Activated CD4-positive, alpha-beta memory T cell treated with anti-CD3 and anti-CD28 coated beads, Interleukin-2, amount 10 ng/mL, durations not matched to agents 7 days and 5 days (primary cell): ENCODE results near the gene TOMM70. TPM values are rescaled to one million over a fixed set of nuclear protein-coding genes. Genes with fewer than 3 reads are reported as not detected.

ENCODE experiments used
- CTCF ChIA-PET: fragments of 350-600 bp; sonication (Branson Sonifier 250); formaldehyde crosslinking; loops from one replicate; lab custom pipeline; 2021; ENCODE audit warnings: antibody characterized with exemption, inconsistent platforms; lab: Charles Lee
- POLR2A ChIA-PET: fragments of 350-600 bp; sonication (Branson Sonifier 250); formaldehyde crosslinking; loops from one replicate; lab custom pipeline; 2021; ENCODE audit warnings: antibody characterized with exemption; lab: Charles Lee
- DNase-seq: peaks from one replicate; pipeline ENCODE4 v3.0.0-alpha.2; 2020
- H3K27ac Mint-ChIP-seq: one replicate; pipeline ENCODE4 v1.8.0; 2021; ENCODE audit warnings: mild to moderate bottlenecking, mixed read lengths
- H3K27me3 Mint-ChIP-seq: one replicate; pipeline ENCODE4 v1.8.0; 2021; ENCODE audit warnings: mixed read lengths
- H3K36me3 Mint-ChIP-seq: one replicate; pipeline ENCODE4 v1.8.0; 2021; ENCODE audit warnings: low read depth, mixed read lengths
- H3K4me1 Mint-ChIP-seq: one replicate; pipeline ENCODE4 v1.8.0; 2021; ENCODE audit warnings: mixed read lengths
- H3K4me3 Mint-ChIP-seq: one replicate; pipeline ENCODE4 v1.8.0; 2021; ENCODE audit warnings: mild to moderate bottlenecking, mixed read lengths
- H3K9me3 Mint-ChIP-seq: one replicate; pipeline ENCODE4 v1.8.0; 2021; ENCODE audit warnings: mixed read lengths
- total RNA-seq, 2 experiments: library from RNA; stranded (reverse); gene quantifications; one replicate each; pipeline ENCODE4 v1.2.3, GENCODE V29; 2021

The TOMM70 gene
- total RNA-seq, 2 experiments from 2014 or later, result 37.4 to 38.8 TPM

DNA sequence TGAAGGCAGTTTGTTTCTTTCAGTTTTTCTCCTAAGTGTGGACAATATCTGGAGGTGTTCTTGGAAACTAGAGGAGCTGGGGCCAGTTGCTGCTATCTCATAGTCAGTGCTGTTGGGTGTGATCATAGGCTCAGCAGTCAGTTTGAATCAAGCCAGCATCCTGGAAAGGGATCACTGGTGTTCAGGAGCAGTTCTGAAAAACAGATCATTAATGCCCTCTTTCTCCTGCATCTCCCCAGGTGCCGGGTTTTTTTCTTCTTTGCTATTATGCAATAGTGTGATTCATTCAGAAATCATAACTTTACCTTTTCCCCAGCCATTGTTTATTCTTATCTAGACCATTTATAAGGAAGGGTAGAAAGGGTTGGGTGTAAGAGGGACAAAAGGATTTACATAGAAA is 24.4 kb upstream of the TOMM70 start:
- no peak for DNase-seq
- Mint-ChIP-seq H3K4me1 (peaks cover 1% of the 10 kb centered on the region), H3K9me3 (no peaks in the 10 kb centered on the region), H3K27ac (no peak overlapping the region), H3K27me3 (no peaks in the 10 kb centered on the region), H3K4me3 (no peak overlapping the region), H3K36me3 (no peaks in the 10 kb centered on the region)
- ChIA-PET POLR2A (interaction anchor here (1.6 kb wide), 1 partner anchor 25 kb away, joined by 4 read pairs; the partner anchor contains the start of gene TOMM70), CTCF (interaction anchor here (0.6 to 1.2 kb wide), 2 partner anchors 22 to 24 kb away, joined by 3 read pairs; partner anchors contain the start of genes LNP1 and TOMM70)

DNA sequence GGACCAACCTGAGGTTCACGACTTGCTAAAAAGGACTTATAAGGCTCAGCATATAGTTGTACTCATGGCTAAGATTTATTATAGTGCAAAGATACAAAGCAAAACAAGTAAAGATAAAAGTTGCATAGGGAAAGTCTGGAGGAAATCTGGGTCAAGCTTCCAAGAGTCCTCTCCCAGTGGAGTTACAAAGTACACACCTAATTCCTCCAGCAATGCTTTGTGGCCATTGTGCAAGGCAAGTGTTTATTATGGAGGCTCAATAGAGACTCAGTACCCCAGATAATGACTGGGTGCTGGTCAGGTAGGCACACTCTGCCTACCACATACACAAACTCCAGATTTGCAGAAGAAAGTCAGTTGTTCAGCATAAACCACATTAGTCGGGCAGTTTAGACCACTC is 23.4 kb upstream of the TOMM70 start:
- Mint-ChIP-seq H3K27me3 (no peaks in the 10 kb centered on the region), H3K4me1 (peaks cover 1% of the 10 kb centered on the region), H3K9me3 (no peaks in the 10 kb centered on the region), H3K27ac (no peak overlapping the region), H3K4me3 (no peak overlapping the region), H3K36me3 (no peaks in the 10 kb centered on the region)
- no peak for DNase-seq
- ChIA-PET POLR2A (interaction anchor here (1.6 kb wide), 1 partner anchor 24 kb away, joined by 4 read pairs; the partner anchor contains the start of gene TOMM70), CTCF (no interaction called here)

DNA sequence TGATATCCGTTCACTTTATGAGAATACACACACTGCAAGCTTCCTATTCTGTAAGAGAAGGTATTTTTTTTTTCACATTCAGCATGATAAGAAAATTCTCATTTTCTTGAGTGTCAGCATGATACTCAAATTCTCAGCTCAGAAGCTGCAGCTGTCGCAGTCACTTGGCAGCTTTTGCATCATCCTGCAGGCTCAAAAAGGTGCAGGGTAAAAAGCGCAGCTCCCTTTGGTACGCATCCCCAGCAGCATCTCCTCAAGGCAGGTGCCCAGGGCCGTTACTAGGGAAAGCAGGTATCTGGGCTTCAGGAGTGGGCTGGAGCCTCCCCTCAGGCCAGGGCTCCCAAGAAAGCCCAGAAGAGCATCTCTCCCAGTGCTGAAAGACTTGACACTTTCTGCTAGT is 22.7 kb upstream of the TOMM70 start:
- no peaks in the 10 kb centered on the region for H3K27me3 Mint-ChIP-seq
- no peaks in the 10 kb centered on the region for H3K36me3 Mint-ChIP-seq
- POLR2A ChIA-PET, result no interaction called here
- H3K4me3 Mint-ChIP-seq, result no peak overlapping the region
- peaks cover 1% of the 10 kb centered on the region for H3K4me1 Mint-ChIP-seq
- CTCF ChIA-PET, result interaction anchor here (0.7 kb wide), 1 partner anchor 214 kb away, joined by 3 read pairs; no protein-coding TSS in a partner anchor
- no peaks in the 10 kb centered on the region for H3K9me3 Mint-ChIP-seq
- DNase-seq, result no peak
- H3K27ac Mint-ChIP-seq, result no peak overlapping the region

DNA sequence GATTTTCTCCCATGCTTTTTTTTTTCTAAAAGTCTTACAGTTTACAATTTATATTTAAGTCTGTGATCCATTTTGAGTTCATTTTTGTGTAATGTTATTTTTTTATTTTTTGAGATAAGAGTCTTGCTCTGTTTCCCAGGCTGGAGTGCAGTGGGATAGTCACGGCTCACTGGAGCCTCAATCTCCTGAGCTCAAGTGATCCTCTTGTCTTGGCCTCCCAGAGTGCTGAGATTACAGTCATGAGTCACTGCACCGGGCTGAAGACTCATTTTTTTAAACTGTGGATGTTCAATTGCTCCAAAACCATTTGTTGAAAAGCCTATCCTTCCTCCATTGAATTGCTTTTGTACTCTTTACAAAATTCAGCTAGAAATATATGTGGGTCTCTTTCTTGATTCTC is 20.0 kb upstream of the TOMM70 start:
- CTCF ChIA-PET, result no interaction called here
- Mint-ChIP-seq H3K9me3 (no peaks in the 10 kb centered on the region), H3K27ac (no peak overlapping the region), H3K4me1 (peaks cover 1% of the 10 kb centered on the region), H3K36me3 (no peaks in the 10 kb centered on the region), H3K4me3 (no peak overlapping the region), H3K27me3 (no peaks in the 10 kb centered on the region)
- POLR2A ChIA-PET, result no interaction called here
- DNase-seq, result no peak

DNA sequence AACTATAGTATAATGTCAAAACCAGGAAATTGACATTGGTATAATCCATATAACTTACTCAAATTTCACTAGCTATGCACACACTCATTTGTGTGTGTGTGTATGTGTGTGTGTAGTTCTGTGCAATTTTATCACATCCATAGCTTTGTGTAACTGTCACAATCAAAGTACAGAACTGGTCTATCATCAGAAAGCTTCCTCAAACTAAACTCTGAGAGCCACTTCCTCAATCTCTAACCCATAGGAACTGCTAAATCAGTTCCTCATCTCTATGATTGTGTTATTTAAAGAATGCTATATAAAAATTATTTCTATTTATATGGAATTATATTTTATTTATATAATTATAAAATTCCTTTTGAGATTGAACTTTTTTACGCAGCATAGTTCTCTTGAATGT is 18.5 kb upstream of the TOMM70 start:
- CTCF ChIA-PET, result no interaction called here
- H3K27me3 Mint-ChIP-seq, result no peaks in the 10 kb centered on the region
- POLR2A ChIA-PET, result interaction anchor here (1.1 kb wide), 1 partner anchor 19 kb away, joined by 6 read pairs; the partner anchor contains the start of gene TOMM70
- no peaks in the 10 kb centered on the region for H3K4me1 Mint-ChIP-seq
- no peak overlapping the region for H3K4me3 Mint-ChIP-seq
- no peak for DNase-seq
- no peaks in the 10 kb centered on the region for H3K36me3 Mint-ChIP-seq
- no peaks in the 10 kb centered on the region for H3K9me3 Mint-ChIP-seq
- no peak overlapping the region for H3K27ac Mint-ChIP-seq

DNA sequence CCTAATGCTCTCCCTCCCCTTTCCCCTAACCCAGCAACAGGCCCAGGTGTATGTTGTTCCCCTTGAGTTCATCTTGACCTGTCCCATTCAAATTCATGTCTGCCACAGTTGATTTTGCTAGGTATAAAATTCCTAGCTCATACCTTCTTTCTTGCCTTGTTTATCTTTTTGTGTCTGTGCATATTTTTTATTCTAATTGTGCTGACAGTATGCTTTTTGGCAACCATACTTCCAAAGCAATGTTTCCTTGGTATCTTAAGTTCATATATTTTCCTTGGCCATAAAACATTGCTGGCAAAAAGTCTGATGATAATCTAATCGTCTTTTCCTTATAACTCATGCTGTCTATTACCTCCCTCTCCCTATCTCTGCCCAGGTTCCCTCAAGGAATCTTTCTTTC is 16.0 kb upstream of the TOMM70 start:
- POLR2A ChIA-PET, result interaction anchor here (1.0 kb wide), 1 partner anchor 15 kb away, joined by 4 read pairs; the partner anchor contains the start of genes LNP1 and TOMM70
- no peak overlapping the region for H3K4me3 Mint-ChIP-seq
- H3K36me3 Mint-ChIP-seq, result peaks cover 8% of the 10 kb centered on the region
- no peaks in the 10 kb centered on the region for H3K4me1 Mint-ChIP-seq
- DNase-seq, result no peak
- no peaks in the 10 kb centered on the region for H3K27me3 Mint-ChIP-seq
- H3K27ac Mint-ChIP-seq, result no peak overlapping the region
- H3K9me3 Mint-ChIP-seq, result no peaks in the 10 kb centered on the region
- CTCF ChIA-PET, result no interaction called here

DNA sequence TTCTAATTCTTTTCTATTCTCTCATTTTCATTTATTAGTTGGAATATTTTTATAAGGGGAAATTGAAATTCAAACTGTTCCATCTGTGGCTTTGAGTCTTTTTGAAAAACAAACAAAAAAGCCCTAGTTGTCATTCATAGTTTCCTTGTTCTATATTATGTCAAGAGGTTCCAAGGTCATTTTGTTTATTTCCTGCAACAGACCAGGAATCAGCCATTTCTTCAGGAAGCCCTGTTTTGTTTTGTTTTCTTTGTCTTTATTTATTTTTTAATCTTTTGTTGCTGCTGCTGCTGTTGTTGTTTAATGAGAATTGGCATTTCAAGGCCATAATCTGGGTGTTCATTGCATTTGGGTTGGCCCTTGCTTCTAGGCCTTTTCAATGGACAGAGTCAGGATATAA is 15.3 kb upstream of the TOMM70 start:
- ChIA-PET CTCF (no interaction called here), POLR2A (interaction anchor here (1.0 kb wide), 1 partner anchor 15 kb away, joined by 4 read pairs; the partner anchor contains the start of genes LNP1 and TOMM70)
- H3K27me3 Mint-ChIP-seq, result no peaks in the 10 kb centered on the region
- no peak overlapping the region for H3K4me3 Mint-ChIP-seq
- H3K27ac Mint-ChIP-seq, result no peak overlapping the region
- H3K36me3 Mint-ChIP-seq, result peaks cover 9% of the 10 kb centered on the region
- DNase-seq, result no peak
- peaks cover 2% of the 10 kb centered on the region for H3K9me3 Mint-ChIP-seq
- H3K4me1 Mint-ChIP-seq, result no peaks in the 10 kb centered on the region

DNA sequence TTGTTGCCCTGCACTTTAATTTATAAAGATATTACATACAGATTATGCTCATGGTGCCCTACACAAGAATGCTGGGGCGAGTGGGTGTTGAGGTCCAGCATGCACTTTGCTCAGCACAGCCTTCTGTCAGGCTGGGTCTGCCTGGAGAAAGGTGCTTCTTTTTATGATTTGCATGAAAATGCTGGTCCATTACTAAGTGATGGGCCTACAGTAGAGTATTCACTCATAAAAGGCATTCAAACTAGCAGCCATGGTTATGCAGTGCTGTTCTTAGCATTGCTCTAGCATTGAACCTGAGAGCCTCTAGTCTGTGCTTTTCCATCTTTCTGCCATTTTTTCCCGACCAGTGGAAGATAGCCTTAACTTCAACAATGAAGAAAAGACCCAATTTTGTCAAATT is 12.7 kb upstream of the TOMM70 start:
- no peaks in the 10 kb centered on the region for H3K27me3 Mint-ChIP-seq
- H3K27ac Mint-ChIP-seq, result no peak overlapping the region
- no peaks in the 10 kb centered on the region for H3K4me1 Mint-ChIP-seq
- no peak overlapping the region for H3K4me3 Mint-ChIP-seq
- peaks cover 6% of the 10 kb centered on the region for H3K9me3 Mint-ChIP-seq
- peaks cover 21% of the 10 kb centered on the region for H3K36me3 Mint-ChIP-seq
- no peak for DNase-seq
- CTCF ChIA-PET, result no interaction called here
- POLR2A ChIA-PET, result no interaction called here

DNA sequence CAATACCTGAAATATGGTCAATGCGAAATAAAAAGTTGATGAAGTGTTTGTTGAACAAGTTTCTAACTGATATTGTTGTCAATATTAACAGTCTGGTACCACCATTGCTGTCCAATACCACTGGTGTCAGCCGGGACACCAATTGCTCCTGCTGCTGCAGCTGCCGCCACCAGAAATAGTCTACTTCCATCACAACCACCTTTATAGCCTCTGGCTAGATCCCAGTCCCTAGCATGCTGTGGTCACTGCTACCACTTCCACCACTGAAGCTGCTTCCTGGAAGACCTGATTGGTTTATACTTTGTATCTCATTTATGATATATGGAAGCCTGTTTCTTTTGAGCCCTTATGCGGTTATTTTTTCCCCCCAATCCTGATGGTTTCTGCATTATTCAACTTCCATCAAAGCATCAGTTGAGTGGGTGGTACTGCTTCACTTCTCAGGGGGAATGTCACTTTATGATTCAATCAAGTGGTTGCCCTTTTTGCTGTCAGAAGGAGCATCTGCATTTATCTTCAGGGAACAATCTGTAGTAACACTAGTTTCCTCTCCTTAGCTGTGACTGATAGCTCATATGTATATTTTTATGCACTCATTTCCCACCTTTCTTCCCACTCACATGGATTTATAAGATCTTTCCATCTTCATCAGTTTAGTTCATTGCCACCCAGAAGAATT is 12.2 kb upstream of the TOMM70 start:
- CTCF ChIA-PET, result no interaction called here
- Mint-ChIP-seq H3K27ac (no peak overlapping the region), H3K27me3 (no peaks in the 10 kb centered on the region), H3K9me3 (peaks cover 9% of the 10 kb centered on the region), H3K4me1 (no peaks in the 10 kb centered on the region), H3K36me3 (peaks cover 24% of the 10 kb centered on the region), H3K4me3 (no peak overlapping the region)
- POLR2A ChIA-PET, result no interaction called here
- no peak for DNase-seq

DNA sequence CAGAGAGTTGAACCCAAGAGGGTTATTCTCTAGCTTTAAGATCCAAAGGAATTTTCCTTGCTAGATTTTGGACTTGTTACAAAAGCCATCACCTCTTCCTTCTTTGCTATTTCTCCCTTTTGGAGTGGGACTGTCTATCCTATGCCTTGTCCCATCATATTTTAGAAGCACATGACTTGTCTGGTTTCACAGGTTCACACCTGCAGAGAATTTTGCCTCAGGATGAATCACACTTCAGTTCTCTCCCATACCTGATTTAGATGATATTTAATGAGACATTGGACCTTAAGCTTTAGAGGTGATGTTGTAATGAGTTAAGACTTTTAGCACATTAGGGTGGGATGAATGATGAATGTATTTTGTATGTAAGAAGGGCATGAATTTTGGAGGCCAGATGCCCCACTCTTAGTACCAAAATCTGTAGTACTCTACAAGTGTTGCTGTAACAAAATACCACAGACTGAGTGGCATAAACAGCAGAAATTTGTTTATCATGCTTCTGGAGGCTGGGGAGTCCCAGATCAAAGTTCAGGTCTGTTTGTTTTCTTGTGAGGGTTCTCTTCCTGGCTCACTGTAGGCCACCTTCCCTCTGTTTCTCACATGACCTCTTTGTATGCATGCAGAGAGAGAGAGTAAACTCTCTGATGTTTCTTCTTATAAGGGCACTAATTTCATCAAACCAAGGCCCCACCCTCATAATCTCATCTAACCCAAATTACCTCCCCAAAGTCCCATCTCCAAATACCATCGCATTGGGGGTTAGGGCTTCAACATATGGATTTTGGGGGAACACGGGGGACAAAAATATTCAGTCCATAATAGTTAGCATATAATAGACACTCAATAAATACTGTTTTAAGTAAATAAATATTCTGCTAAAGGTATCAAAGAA is 10.4 kb upstream of the TOMM70 start:
- Mint-ChIP-seq H3K27me3 (no peaks in the 10 kb centered on the region), H3K4me3 (no peak overlapping the region), H3K27ac (no peak overlapping the region), H3K36me3 (peaks cover 34% of the 10 kb centered on the region), H3K4me1 (no peaks in the 10 kb centered on the region), H3K9me3 (peaks cover 22% of the 10 kb centered on the region)
- no peak for DNase-seq
- ChIA-PET CTCF (interaction anchor here (0.6 kb wide), 1 partner anchor 483 kb away, joined by 4 read pairs; no protein-coding TSS in a partner anchor), POLR2A (interaction anchor here (1.3 kb wide), 1 partner anchor 9 kb away, joined by 3 read pairs; no protein-coding TSS in a partner anchor)

DNA sequence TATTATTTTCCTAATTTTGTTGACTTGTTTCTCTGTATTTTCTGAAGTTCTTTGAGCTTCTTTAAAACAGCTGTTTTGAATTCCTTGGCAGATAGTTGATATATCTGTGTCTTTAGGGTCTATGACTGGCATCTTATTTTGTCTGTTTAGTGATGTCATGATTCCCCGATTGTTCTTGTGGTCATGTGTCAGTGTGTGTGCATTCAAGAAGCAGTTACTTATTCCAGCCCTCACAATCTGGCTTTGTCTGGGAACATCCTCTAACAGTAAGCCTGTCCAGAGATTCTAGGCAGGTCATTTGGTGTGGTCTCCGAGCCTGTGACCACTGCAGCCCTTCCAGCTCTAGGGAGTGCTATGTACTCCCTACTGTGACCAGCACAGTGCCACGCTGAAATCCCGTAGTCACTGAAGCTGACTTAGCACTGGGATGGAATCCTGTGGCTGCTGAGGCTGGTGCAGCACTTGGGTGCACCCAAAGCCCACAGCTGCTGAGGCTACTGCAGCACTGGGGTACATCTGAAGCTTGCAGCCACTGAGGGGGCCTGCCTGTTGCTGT is 7.2 kb upstream of the TOMM70 start:
- CTCF ChIA-PET, result no interaction called here
- Mint-ChIP-seq H3K36me3 (peaks cover 37% of the 10 kb centered on the region), H3K4me1 (peaks cover 16% of the 10 kb centered on the region), H3K27ac (no peak overlapping the region), H3K4me3 (no peak overlapping the region), H3K9me3 (peaks cover 27% of the 10 kb centered on the region), H3K27me3 (no peaks in the 10 kb centered on the region)
- DNase-seq, result no peak
- POLR2A ChIA-PET, result no interaction called here

DNA sequence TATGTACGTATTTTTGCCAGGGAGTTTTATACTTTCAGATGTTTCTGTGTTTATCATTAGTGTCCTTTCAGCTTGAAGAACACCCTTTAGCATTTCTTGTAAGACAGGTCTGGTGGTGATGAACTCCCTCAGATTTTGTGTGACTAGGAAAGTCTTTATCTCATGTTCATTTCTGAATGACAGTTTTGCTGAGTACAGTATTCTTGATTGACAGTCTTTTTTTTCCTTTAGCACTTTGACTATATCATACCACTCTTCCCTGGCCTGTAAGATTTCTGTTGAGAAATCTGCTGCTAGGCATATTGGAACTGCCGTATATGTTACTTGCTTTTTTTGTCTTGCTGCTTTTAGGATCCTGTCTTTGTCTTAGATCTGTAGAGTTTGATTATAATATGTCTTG is 6.3 kb upstream of the TOMM70 start:
- H3K27ac Mint-ChIP-seq, result no peak overlapping the region
- no peak for DNase-seq
- ChIA-PET CTCF (no interaction called here), POLR2A (no interaction called here)
- H3K9me3 Mint-ChIP-seq, result peaks cover 27% of the 10 kb centered on the region
- no peaks in the 10 kb centered on the region for H3K27me3 Mint-ChIP-seq
- H3K4me3 Mint-ChIP-seq, result no peak overlapping the region
- peaks cover 24% of the 10 kb centered on the region for H3K4me1 Mint-ChIP-seq
- peaks cover 36% of the 10 kb centered on the region for H3K36me3 Mint-ChIP-seq

DNA sequence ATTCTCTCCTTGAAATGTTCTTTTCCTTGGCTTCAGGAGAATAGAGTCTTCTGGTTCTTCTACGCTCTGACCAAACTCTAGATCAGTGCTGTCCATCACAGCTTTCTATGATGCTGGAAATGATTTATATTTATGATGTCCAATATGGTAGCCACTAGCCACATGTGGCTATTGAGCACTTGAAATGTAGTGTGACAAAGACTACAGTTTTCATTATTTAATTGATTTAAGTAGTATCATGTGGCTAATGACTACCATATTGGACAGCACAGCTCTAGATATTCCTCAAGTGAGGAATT is 3.3 kb upstream of the TOMM70 start:
- no peak for DNase-seq
- peaks cover 31% of the 10 kb centered on the region for H3K36me3 Mint-ChIP-seq
- ChIA-PET POLR2A (interaction anchor here (1.1 kb wide), 1 partner anchor 404 kb away, joined by 3 read pairs; no protein-coding TSS in a partner anchor), CTCF (interaction anchor here (1.1 kb wide), 1 partner anchor 87 kb away, joined by 3 read pairs; no protein-coding TSS in a partner anchor)
- no peak overlapping the region for H3K27ac Mint-ChIP-seq
- H3K4me3 Mint-ChIP-seq, result no peak overlapping the region
- no peaks in the 10 kb centered on the region for H3K27me3 Mint-ChIP-seq
- H3K4me1 Mint-ChIP-seq, result peaks cover 40% of the 10 kb centered on the region
- peaks cover 24% of the 10 kb centered on the region for H3K9me3 Mint-ChIP-seq
